Cardiac muscle cell (in vitro differentiated cells and primary cell): ENCODE data around the gene TMEM175. TPM values are rescaled to one million over a fixed set of nuclear protein-coding genes. Genes with fewer than 3 reads are reported as not detected.

Experiments
- DNase-seq, 2 donors: peaks; one replicate each; pipeline versions ENCODE4 v3.0.0 to v3.0.0-alpha.2; 2010 to 2017; ENCODE audit warnings: low read depth in 1 of 2, low spot score in 1 of 2
- H3K27ac ChIP-seq: fragments of 200-600 bp; sonication (generic); 2 replicates; pipeline ENCODE4 v1.5.1; 2016
- H3K27me3 ChIP-seq: fragments of 200-600 bp; sonication (generic); 2 replicates; pipeline ENCODE4 v1.6.0; 2016; ENCODE audit warnings: control low read depth
- H3K36me3 ChIP-seq: fragments of 200-600 bp; sonication (generic); 2 replicates; pipeline ENCODE4 v1.5.1; 2016; ENCODE audit warnings: control low read depth
- H3K4me1 ChIP-seq: fragments of 200-600 bp; sonication (generic); 2 replicates; pipeline ENCODE4 v1.8.1; 2017; ENCODE audit warnings: low read depth, mild to moderate bottlenecking, mixed run types
- H3K4me3 ChIP-seq: fragments of 200-600 bp; sonication (generic); 2 replicates; pipeline ENCODE4 v1.5.1; 2016; ENCODE audit warnings: mild to moderate bottlenecking
- H3K9me3 ChIP-seq: fragments of 200-600 bp; sonication (generic); 2 replicates; pipeline ENCODE4 v1.5.1; 2017; ENCODE audit warnings: low read depth, mild to moderate bottlenecking, control low read depth
- CTCF ChIP-seq: IDR thresholded peaks from 2 replicates; pipeline ENCODE4 v1.5.1; 2012; ENCODE audit warnings: low read depth, mild to moderate bottlenecking, low read length
- polyA plus RNA-seq: library from polyadenylated mRNA; unstranded; fragments of >200 nt; fragmentation: Nextera tagmentation; extraction: Ambion mirVana; gene quantifications from 2 replicates; pipeline ENCODE4 v1.2.1, GENCODE V29; 2016
- total RNA-seq: library from RNA; depleted of rRNA; stranded (reverse); fragments of >200 nt; gene quantifications from 2 replicates; pipeline ENCODE4 v1.2.3, GENCODE V29; 2016

Gene TMEM175
- total and polyA plus RNA-seq, 2 experiments from 2014 or later: 31.6 to 35.1 TPM

DNA sequence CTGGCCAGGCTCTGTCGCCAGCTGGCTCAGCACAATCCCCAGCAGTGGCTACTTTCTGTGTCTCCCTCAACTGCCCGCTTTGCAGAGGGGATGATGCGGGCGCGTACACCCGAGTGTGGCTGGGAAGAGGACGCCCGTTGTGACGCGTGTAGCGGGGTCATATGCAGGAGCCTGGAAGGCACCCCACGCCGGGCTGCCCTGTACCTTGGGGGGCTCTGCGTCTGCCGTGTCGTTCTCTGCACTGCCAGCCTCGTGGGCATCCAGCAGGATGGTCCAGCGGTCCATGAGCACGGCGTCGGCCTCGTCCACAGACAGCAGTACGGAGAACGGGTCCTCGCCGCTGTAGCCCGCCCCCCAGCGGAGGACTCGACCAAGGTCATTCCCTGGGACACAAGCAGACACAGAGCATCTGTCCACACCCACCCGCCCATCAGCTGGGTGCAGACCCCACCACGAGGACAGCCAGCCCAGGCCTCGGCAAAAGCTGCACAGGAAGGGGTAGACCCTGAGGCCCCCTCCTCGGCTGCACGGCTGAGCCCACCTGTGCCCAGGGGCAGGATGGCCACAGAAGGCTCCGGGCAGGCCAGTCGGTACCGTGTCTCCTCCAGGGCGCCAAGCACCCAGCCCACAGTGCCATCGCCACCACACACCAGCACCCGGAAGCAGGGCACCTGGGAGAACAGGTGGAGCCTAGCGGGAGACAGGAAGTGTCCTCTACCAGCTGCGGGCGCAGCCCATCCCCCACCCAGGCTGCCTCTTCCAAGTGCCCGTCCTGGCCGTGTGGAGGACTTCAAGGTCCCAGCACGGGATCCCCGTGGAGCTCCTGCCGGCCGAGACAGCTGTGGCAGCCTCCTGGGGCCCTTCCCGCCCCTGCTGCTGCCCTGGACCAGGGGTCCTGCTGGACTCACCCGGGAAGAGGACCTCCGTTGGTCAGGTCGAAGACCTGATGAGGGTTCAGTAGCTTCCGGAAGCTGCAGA, 30.3 kb downstream of the TMEM175 start:
- no peaks in the 10 kb centered on the region for H3K36me3 ChIP-seq
- DNase-seq: no peak
- no peaks in the 10 kb centered on the region for H3K4me1 ChIP-seq
- no peaks in the 10 kb centered on the region for H3K9me3 ChIP-seq
- peaks cover 12% of the 10 kb centered on the region for H3K27me3 ChIP-seq
- no peak overlapping the region for H3K4me3 ChIP-seq
- H3K27ac ChIP-seq: no peak overlapping the region
- no peak for TF ChIP-seq CTCF

- no peak for DNase-seq
- Histone ChIP-seq H3K27me3 (peaks cover 22% of the 10 kb centered on the region), H3K27ac (no peak overlapping the region), H3K36me3 (no peaks in the 10 kb centered on the region), H3K9me3 (no peaks in the 10 kb centered on the region), H3K4me3 (no peak overlapping the region), H3K4me1 (no peaks in the 10 kb centered on the region)
- TF ChIP-seq CTCF: no peak
These were observed 31.3 kb downstream of the TMEM175 start for GRCh38 chr4:963276-964225.

DNA sequence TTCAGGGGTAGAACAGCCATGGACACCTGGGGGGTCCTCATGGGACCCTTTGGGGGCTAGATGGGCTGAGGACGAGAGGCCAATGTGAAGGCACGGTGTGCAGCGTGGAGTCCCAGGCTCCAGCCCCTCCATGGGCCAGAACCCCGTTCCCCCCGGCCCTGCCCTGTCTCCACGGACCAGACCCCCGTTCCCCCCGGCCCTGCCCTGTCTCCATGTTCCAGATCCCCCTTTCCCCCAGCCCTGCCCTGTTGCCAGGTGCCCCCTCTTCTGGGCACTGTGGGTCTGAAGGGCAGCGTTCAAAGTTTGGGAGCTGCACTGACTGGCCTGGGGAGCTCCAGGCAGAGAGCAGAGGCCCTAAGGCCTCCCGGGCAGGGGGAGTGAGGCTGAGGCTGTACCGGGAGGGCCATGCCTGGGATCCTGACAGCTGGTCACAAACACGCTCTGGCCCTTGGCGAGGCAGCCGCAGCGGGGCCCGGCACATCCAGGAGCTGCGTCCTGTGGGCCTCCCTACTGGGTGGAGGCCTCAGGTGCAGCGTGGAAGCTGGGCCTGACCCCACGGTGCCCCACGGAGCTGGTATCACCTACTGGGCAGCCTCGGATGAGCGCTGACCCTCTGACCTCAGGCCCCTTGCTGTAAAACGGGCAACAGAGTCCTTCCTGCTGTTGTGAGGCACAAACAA, 32.2 kb downstream of the TMEM175 start:
- no peak for DNase-seq
- Histone ChIP-seq H3K36me3 (no peaks in the 10 kb centered on the region), H3K27ac (no peak overlapping the region), H3K27me3 (peaks cover 29% of the 10 kb centered on the region), H3K4me3 (no peak overlapping the region), H3K4me1 (no peaks in the 10 kb centered on the region), H3K9me3 (no peaks in the 10 kb centered on the region)
- no peak for TF ChIP-seq CTCF

DNA sequence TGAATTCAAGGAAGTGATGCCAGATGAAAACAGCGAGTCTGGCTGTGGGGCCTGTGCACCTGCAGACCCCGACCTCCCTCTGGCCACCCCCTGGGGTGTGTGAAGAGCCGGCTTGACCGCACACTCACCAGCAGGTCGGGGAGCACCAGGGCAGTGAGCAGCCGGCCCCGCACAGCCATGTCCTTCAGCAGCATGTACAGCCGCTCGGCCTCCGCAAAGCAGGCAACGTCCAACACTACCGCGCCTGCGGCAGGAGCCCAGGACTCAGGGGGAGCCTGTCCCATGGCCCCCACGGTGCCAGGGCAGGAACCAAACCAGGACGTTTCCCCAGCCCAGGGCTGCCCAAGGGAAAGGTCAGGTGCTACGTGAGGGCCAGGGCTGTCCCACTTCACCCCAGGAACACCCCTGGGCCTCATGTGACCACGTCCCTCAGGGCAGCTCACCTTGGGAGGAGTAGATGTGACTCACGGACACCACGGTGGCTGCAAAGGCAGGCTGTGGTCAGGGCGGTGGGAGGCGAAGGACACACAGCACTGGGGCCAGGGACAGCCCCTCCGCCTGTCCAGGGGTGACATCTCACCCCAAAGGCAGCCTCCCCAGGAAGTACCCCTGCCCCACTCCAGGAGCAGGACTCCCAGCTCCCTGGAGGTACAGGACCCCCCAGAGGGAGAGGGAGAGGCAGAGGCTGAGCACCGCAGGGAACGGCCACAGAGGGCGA, 32.9 kb downstream of the TMEM175 start:
- Histone ChIP-seq H3K4me1 (no peaks in the 10 kb centered on the region), H3K27ac (no peak overlapping the region), H3K9me3 (no peaks in the 10 kb centered on the region), H3K36me3 (no peaks in the 10 kb centered on the region), H3K4me3 (no peak overlapping the region), H3K27me3 (peaks cover 29% of the 10 kb centered on the region)
- no peak for TF ChIP-seq CTCF
- no peak for DNase-seq
